ENCODE results near the gene HLA-DRB1.
"Not testable (repeated sequence)": the region's sequence is repeated elsewhere in the genome, so short reads cannot be mapped to it uniquely, and the experiment has no call there.

The HLA-DRB1 gene

GRCh38 chr6:32554116-32554965 is 35.3 kb downstream of the HLA-DRB1 start:
- DNase-seq = no peak

GRCh38 chr6:32553037-32553742 is 36.5 kb downstream of the HLA-DRB1 start:
- no peak for DNase-seq

- DNase-seq = no peak
These were observed 38.2 kb downstream of the HLA-DRB1 start for GRCh38 chr6:32551410-32551809.

GRCh38 chr6:32539839-32540238 is 49.8 kb downstream of the HLA-DRB1 start:
- no peak for DNase-seq

- DNase-seq = not testable (repeated sequence)
These were observed 59.2 kb downstream of the HLA-DRB1 start for GRCh38 chr6:32530431-32530793.

GRCh38 chr6:32529697-32530430 is 59.8 kb downstream of the HLA-DRB1 start, which contains the start of gene HLA-DRB5:
Gene HLA-DRB5 (minus strand): TSS chr6:32530287. CDS start chr6:32530224, 63 bp downstream.
- DNase-seq = peak; percentile 71
